GM23338 (cell line): ENCODE results near the gene LIN7A.

Experiments
- CTCF ChIP-seq, 2 experiments: fragments of 200-600 bp in 1 of 2; sonication (generic) in 1 of 2; conservative IDR thresholded peaks; 2 replicates each; pipeline versions ENCODE4 v1.5.1 to v1.6.1; 2016 to 2017; ENCODE audit warnings: antibody characterized with exemption in 2 of 2, low read depth in 2 of 2, mild to moderate bottlenecking in 2 of 2, moderate library complexity in 1 of 2
- ETS1 ChIP-seq: IDR thresholded peaks from 2 replicates; pipeline ENCODE4 v1.6.1; 2016; ENCODE audit warnings: antibody characterized with exemption
- EZH2 ChIP-seq: fragments of 200-600 bp; sonication (generic); IDR thresholded peaks from one replicate; pipeline ENCODE4 v1.8.0; 2017; ENCODE audit warnings: antibody characterized with exemption, mild to moderate bottlenecking, low read depth; ENCODE audit not compliant: unreplicated experiment
- EZH2phosphoT487 ChIP-seq: fragments of 200-600 bp; sonication (generic); IDR thresholded peaks from one replicate; pipeline ENCODE4 v1.8.1; 2018; ENCODE audit warnings: antibody characterized with exemption; ENCODE audit not compliant: unreplicated experiment
- NANOG ChIP-seq: IDR thresholded peaks from 2 replicates; pipeline ENCODE4 v1.6.1; 2016; ENCODE audit warnings: antibody characterized with exemption, borderline replicate concordance
- POLR2AphosphoS5 ChIP-seq: IDR thresholded peaks from 2 replicates; pipeline ENCODE4 v1.6.1; 2016; ENCODE audit warnings: antibody characterized with exemption, low read depth
- REST ChIP-seq: IDR thresholded peaks from one replicate; pipeline ENCODE4 v1.6.1; 2018; ENCODE audit warnings: antibody characterized with exemption; ENCODE audit not compliant: unreplicated experiment

GRCh38 chr12:80881106-80881505 lies 56.6 kb downstream of the LIN7A start:
- no peak for TF ChIP-seq REST
- no peak for TF ChIP-seq POLR2AphosphoS5
- no peak for TF ChIP-seq CTCF (conservative IDR thresholded peaks at IDR 0.05; ENCODE audit: low read depth in 2 of 2)
- TF ChIP-seq EZH2phosphoT487, result no peak
- no peak for TF ChIP-seq EZH2
- no peak for TF ChIP-seq ETS1
- no peak for TF ChIP-seq NANOG
